Right cardiac atrium (tissue), 5 donors: ENCODE data around the gene ZCCHC10. TPM values are rescaled to one million over a fixed set of nuclear protein-coding genes. Genes with fewer than 3 reads are reported as not detected.

ENCODE experiments used
- ATAC-seq, 2 donors: fragments of 200-7000 bp; cut with Tn5 transposase; one replicate each; pipeline versions ENCODE4 v1.8.0 to v1.9.1; 2020; ENCODE audit warnings: moderate library complexity in 2 of 2, mild to moderate bottlenecking in 1 of 2
- DNase-seq, 3 donors: peaks; one replicate each; pipeline ENCODE4 v3.0.0-alpha.2; 2020
- H3K27ac ChIP-seq: one replicate; pipeline ENCODE4 v1.5.1; 2013; ENCODE audit warnings: mild to moderate bottlenecking, low read length, control low read depth, moderate library complexity
- H3K27me3 ChIP-seq: one replicate; pipeline ENCODE4 v1.6.1; 2013; ENCODE audit not compliant: control insufficient read depth, insufficient read depth
- H3K4me1 ChIP-seq: one replicate; pipeline ENCODE4 v1.6.1; 2013; ENCODE audit warnings: low read length; ENCODE audit not compliant: control insufficient read depth, insufficient read depth
- H3K4me3 ChIP-seq: one replicate; pipeline ENCODE4 v1.5.1; 2013; ENCODE audit warnings: low read length, control low read depth
- H3K9me3 ChIP-seq: one replicate; pipeline ENCODE4 v1.6.1; 2013; ENCODE audit warnings: low read length; ENCODE audit not compliant: control insufficient read depth
- WGBS: extraction: QIAGEN DNeasy Blood & Tissue Kit; methylation state at CpG from one replicate; pipeline ENCODE4 v1.1.7; 2013; 5-methylcytosine and 5-hydroxymethylcytosine counted together
- intact Hi-C, 4 donors: fragments of 100-400 bp; cut with DNase I; formaldehyde crosslinking; loops; one replicate each; pipeline versions ENCODE4 v1.11.0 to v1.14.0; 2022 to 2023
- polyA plus RNA-seq: library from polyadenylated mRNA; stranded (reverse); fragments of 200-250 nt; gene quantifications from one replicate; pipeline ENCODE4 v1.2.3, GENCODE V29; 2013
- total RNA-seq, 4 donors: library from RNA; stranded (reverse); fragmentation: NEBNext Ultra II Directional; extraction: Animal tissue kit (Norgen Biotek cat#: 25700); gene quantifications; one replicate each; pipeline ENCODE4 v1.2.1, GENCODE V29; 2021
- donor health status: healthy with polysubstance abuse.
- donor health status: DM: no; HTN: yes; CAD: no.
- donor health status: DM: no; HTN: no; CAD: no.
- donor health status: DM: no; HTN: yes; CAD: no; lungs with severe emphysema.
- donor health status: DM: yes; HTN: yes; CAD: no.

The ZCCHC10 gene
- total and polyA plus RNA-seq, 5 donors: 13.7 to 18.3 (median 17.3) TPM

- Histone ChIP-seq H3K4me1 (peaks cover 9% of the 10 kb centered on the region), H3K9me3 (no peaks in the 10 kb centered on the region), H3K4me3 (no peak overlapping the region), H3K27ac (no peak overlapping the region), H3K27me3 (no peaks in the 10 kb centered on the region)
- DNase-seq (no peak), ATAC-seq (no peak)
- 78% methylated on average over 2 of the region's 2 CpGs for WGBS
- intact Hi-C loops: no loop called here
These were observed 73.5 kb downstream of the ZCCHC10 start for GRCh38 chr5:132952829-132953228.

- ATAC-seq (no peak), DNase-seq (no peak)
- intact Hi-C loops: no loop called here
- Histone ChIP-seq H3K4me1 (peaks cover 9% of the 10 kb centered on the region), H3K27ac (no peak overlapping the region), H3K4me3 (no peak overlapping the region), H3K27me3 (no peaks in the 10 kb centered on the region), H3K9me3 (no peaks in the 10 kb centered on the region)
- 85% methylated on average over 2 of the region's 2 CpGs for WGBS
These were observed 74.5 kb downstream of the ZCCHC10 start for GRCh38 chr5:132951897-132952296.

- Histone ChIP-seq H3K4me3 (no peak overlapping the region), H3K27ac (no peak overlapping the region), H3K4me1 (peaks cover 6% of the 10 kb centered on the region), H3K9me3 (no peaks in the 10 kb centered on the region), H3K27me3 (no peaks in the 10 kb centered on the region)
- intact Hi-C loops: no loop called here
- DNase-seq (no peak), ATAC-seq (no peak)
- 96% methylated on average over 2 of the region's 2 CpGs for WGBS
These were observed 77.2 kb downstream of the ZCCHC10 start for GRCh38 chr5:132949136-132949535.

- ATAC-seq (no peak), DNase-seq (no peak)
- Histone ChIP-seq H3K4me1 (peaks cover 12% of the 10 kb centered on the region), H3K27me3 (no peaks in the 10 kb centered on the region), H3K4me3 (no peak overlapping the region), H3K27ac (no peak overlapping the region), H3K9me3 (no peaks in the 10 kb centered on the region)
- 40% methylated on average over 2 of the region's 2 CpGs for WGBS
- intact Hi-C loops: no loop called here
These were observed 78.7 kb downstream of the ZCCHC10 start for GRCh38 chr5:132947671-132948070.

Other genes with a start within 250 kb of the ZCCHC10 start
- 10 to 100 TPM; 25.8 to 33.7 (median 31.0) TPM for gene SEPTIN8, start 249.3 kb downstream of the ZCCHC10 start, total RNA-seq
- gene SEPTIN8, start 249.3 kb downstream of the ZCCHC10 start, polyA plus RNA-seq: 17.7 TPM
- gene SOWAHA, start 213.2 kb downstream of the ZCCHC10 start, total RNA-seq: under 1 TPM in 1 of 4 donors, not detected in 3; 0.11 TPM
- 0.05 TPM for gene SOWAHA, start 213.2 kb downstream of the ZCCHC10 start, polyA plus RNA-seq
- gene SHROOM1, start 195.9 kb downstream of the ZCCHC10 start, total RNA-seq: 1 to 10 TPM; 2.9 to 5.3 (median 4.2) TPM
- 2.9 TPM for gene SHROOM1, start 195.9 kb downstream of the ZCCHC10 start, polyA plus RNA-seq
- under 1 TPM in 3 of 4 donors, not detected in 1; 0.09 to 0.54 (median 0.14) TPM for gene GDF9, start 160.1 kb downstream of the ZCCHC10 start, total RNA-seq
- 0.18 TPM for gene GDF9, start 160.1 kb downstream of the ZCCHC10 start, polyA plus RNA-seq
- gene UQCRQ, start 159.9 kb downstream of the ZCCHC10 start, total RNA-seq: 1,000 to 10,000 TPM in 2 of 4 donors, 100 to 1,000 TPM in 2; 978 to 1,175 (median 1,022) TPM
- 1,317 TPM for gene UQCRQ, start 159.9 kb downstream of the ZCCHC10 start, polyA plus RNA-seq
- gene LEAP2, start 152.9 kb downstream of the ZCCHC10 start, total RNA-seq: 1 to 10 TPM in 2 of 4 donors, under 1 TPM in 2; 0.76 to 1.9 (median 1.2) TPM
- 1.6 TPM for gene LEAP2, start 152.9 kb downstream of the ZCCHC10 start, polyA plus RNA-seq
- 10 to 100 TPM; 37.3 to 61.0 (median 40.2) TPM for gene AFF4, start 62.9 kb downstream of the ZCCHC10 start, total RNA-seq
- 8.3 TPM for gene AFF4, start 62.9 kb downstream of the ZCCHC10 start, polyA plus RNA-seq
- gene HSPA4, start 25.5 kb upstream of the ZCCHC10 start, total RNA-seq: 10 to 100 TPM; 77.5 to 88.8 (median 85.3) TPM
- gene HSPA4, start 25.5 kb upstream of the ZCCHC10 start, polyA plus RNA-seq: 52.1 TPM